ENCODE measurements around the gene DMGDH.

DMGDH gene

GRCh38 chr5:79059674-79060073, 9.8 kb downstream of the DMGDH start:
- no peak for DNase-seq

GRCh38 chr5:79056847-79057246, 12.6 kb downstream of the DMGDH start:
- no peak for DNase-seq

- no peak for DNase-seq
Measured at GRCh38 chr5:79055017-79055416, 14.5 kb downstream of the DMGDH start.

- no peak for DNase-seq
Measured at GRCh38 chr5:79053321-79053720, 16.2 kb downstream of the DMGDH start.

- DNase-seq, result no peak
Measured at GRCh38 chr5:79050498-79050897, 19.0 kb downstream of the DMGDH start.

GRCh38 chr5:79048437-79048836, 21.0 kb downstream of the DMGDH start:
- DNase-seq, result no peak

GRCh38 chr5:79047199-79047598, 22.3 kb downstream of the DMGDH start:
- DNase-seq, result no peak

GRCh38 chr5:79042188-79042587, 27.3 kb downstream of the DMGDH start:
- DNase-seq, result no peak

GRCh38 chr5:79036769-79037168, 32.7 kb downstream of the DMGDH start:
- no peak for DNase-seq

GRCh38 chr5:79035237-79035636, 34.2 kb downstream of the DMGDH start:
- no peak for DNase-seq

GRCh38 chr5:79032782-79033181, 36.7 kb downstream of the DMGDH start:
- no peak for DNase-seq

- DNase-seq, result no peak
Measured at GRCh38 chr5:79032031-79032695, 37.3 kb downstream of the DMGDH start.

- DNase-seq, result no peak
Measured at GRCh38 chr5:79031485-79031867, 38.0 kb downstream of the DMGDH start.

GRCh38 chr5:79030663-79031484, 38.6 kb downstream of the DMGDH start:
- no peak for DNase-seq

GRCh38 chr5:79025054-79025472, 44.4 kb downstream of the DMGDH start:
- no peak for DNase-seq

GRCh38 chr5:79023947-79024346, 45.5 kb downstream of the DMGDH start:
- DNase-seq, result no peak

GRCh38 chr5:79023348-79023747, 46.1 kb downstream of the DMGDH start:
- DNase-seq, result no peak

- DNase-seq, result no peak
Measured at GRCh38 chr5:79022771-79023170, 46.7 kb downstream of the DMGDH start.

- no peak for DNase-seq
Measured at GRCh38 chr5:79021753-79022152, 47.7 kb downstream of the DMGDH start.

GRCh38 chr5:79020861-79021561, 48.5 kb downstream of the DMGDH start:
- DNase-seq, result no peak

- no peak for DNase-seq
Measured at GRCh38 chr5:79014631-79015030, 54.8 kb downstream of the DMGDH start.

GRCh38 chr5:79011869-79012268, 57.6 kb downstream of the DMGDH start:
- DNase-seq, result no peak

GRCh38 chr5:79011219-79011836, 58.1 kb downstream of the DMGDH start:
- DNase-seq, result no peak
